Activated CD4-positive, alpha-beta memory T cell treated with anti-CD3 and anti-CD28 coated beads, Interleukin-2, amount 10 ng/mL, durations not matched to agents 7 days and 5 days (primary cell): Measurements from ENCODE around the gene CENPA. TPM values are rescaled to one million over a fixed set of nuclear protein-coding genes. Genes with fewer than 3 reads are reported as not detected.
"Not testable (repeated sequence)": the region's sequence is repeated elsewhere in the genome, so short reads cannot be mapped to it uniquely, and the experiment has no call there.

Experiments
- CTCF ChIA-PET: fragments of 350-600 bp; sonication (Branson Sonifier 250); formaldehyde crosslinking; loops from one replicate; lab custom pipeline; 2021; ENCODE audit warnings: antibody characterized with exemption, inconsistent platforms; lab: Charles Lee
- POLR2A ChIA-PET: fragments of 350-600 bp; sonication (Branson Sonifier 250); formaldehyde crosslinking; loops from one replicate; lab custom pipeline; 2021; ENCODE audit warnings: antibody characterized with exemption; lab: Charles Lee
- DNase-seq: peaks from one replicate; pipeline ENCODE4 v3.0.0-alpha.2; 2020
- H3K27ac Mint-ChIP-seq: one replicate; pipeline ENCODE4 v1.8.0; 2021; ENCODE audit warnings: mild to moderate bottlenecking, mixed read lengths
- H3K27me3 Mint-ChIP-seq: one replicate; pipeline ENCODE4 v1.8.0; 2021; ENCODE audit warnings: mixed read lengths
- H3K36me3 Mint-ChIP-seq: one replicate; pipeline ENCODE4 v1.8.0; 2021; ENCODE audit warnings: low read depth, mixed read lengths
- H3K4me1 Mint-ChIP-seq: one replicate; pipeline ENCODE4 v1.8.0; 2021; ENCODE audit warnings: mixed read lengths
- H3K4me3 Mint-ChIP-seq: one replicate; pipeline ENCODE4 v1.8.0; 2021; ENCODE audit warnings: mild to moderate bottlenecking, mixed read lengths
- H3K9me3 Mint-ChIP-seq: one replicate; pipeline ENCODE4 v1.8.0; 2021; ENCODE audit warnings: mixed read lengths
- total RNA-seq, 2 experiments: library from RNA; stranded (reverse); gene quantifications; one replicate each; pipeline ENCODE4 v1.2.3, GENCODE V29; 2021

Gene CENPA
- total RNA-seq, 2 experiments from 2014 or later, result 39.5 to 43.1 TPM

DNA sequence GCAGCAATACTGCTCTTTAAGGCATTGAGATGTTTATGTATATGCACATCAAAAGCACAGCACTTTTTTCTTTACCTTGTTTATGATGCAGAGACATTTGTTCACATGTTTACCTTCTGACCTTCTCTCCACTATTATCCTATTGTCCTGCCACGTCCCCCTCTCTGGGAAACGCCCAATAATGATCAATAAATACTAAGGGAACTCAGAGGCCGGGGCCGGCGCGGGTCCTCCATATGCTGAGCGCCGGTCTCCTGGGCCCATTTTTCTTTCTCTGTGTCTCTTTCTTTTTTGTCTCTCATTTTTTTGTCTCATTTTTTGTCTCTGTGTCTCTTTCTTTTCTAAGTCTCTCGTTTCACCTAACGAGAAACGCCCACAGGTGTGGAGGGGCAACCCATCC, 35.4 kb upstream of the CENPA start:
- H3K9me3 Mint-ChIP-seq, DNase-seq, H3K4me3 Mint-ChIP-seq: not testable (repeated sequence)

GRCh38 chr2:26752656-26753055, 33.2 kb upstream of the CENPA start:
- Mint-ChIP-seq H3K27ac (no peak overlapping the region), H3K36me3 (no peaks in the 10 kb centered on the region), H3K4me1 (peaks cover 7% of the 10 kb centered on the region), H3K4me3 (no peak overlapping the region), H3K27me3 (peaks cover 2% of the 10 kb centered on the region), H3K9me3 (no peaks in the 10 kb centered on the region)
- no peak for DNase-seq
- ChIA-PET CTCF (interaction anchor here (2.5 kb wide), 1 partner anchor 146 kb away, joined by 9 read pairs; no protein-coding TSS in a partner anchor), POLR2A (no interaction called here)

More for the DNA sequence above, 35.4 kb upstream of the CENPA start:
- H3K27me3 Mint-ChIP-seq, H3K4me1 Mint-ChIP-seq, CTCF ChIA-PET, H3K36me3 Mint-ChIP-seq, H3K27ac Mint-ChIP-seq, POLR2A ChIA-PET: not testable (repeated sequence)

DNA sequence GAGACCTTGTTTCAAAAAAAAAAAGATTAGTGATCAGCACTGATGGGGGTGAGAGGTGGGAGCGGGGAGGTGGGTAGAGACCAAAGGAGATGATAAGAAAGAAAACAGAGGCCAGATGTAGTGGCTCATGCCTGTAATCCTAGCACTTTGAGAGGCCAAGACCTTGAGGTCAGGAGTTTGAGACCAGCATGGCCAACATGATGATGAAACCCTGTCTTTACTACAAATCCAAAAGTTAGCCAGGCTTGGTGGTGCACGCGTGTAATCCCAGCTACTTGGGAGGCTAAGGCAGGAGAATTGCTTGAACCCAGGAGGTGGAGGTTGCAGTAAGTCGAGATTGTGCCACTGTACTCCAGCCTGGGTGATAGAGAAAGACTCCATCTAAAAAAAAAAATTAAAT, 31.3 kb upstream of the CENPA start:
- DNase-seq, result no peak
- Mint-ChIP-seq H3K9me3 (no peaks in the 10 kb centered on the region), H3K27me3 (peaks cover 2% of the 10 kb centered on the region), H3K4me1 (peaks cover 13% of the 10 kb centered on the region), H3K27ac (no peak overlapping the region), H3K4me3 (no peak overlapping the region), H3K36me3 (no peaks in the 10 kb centered on the region)
- CTCF ChIA-PET, result interaction anchor here (2.5 kb wide), 1 partner anchor 148 kb away, joined by 9 read pairs; no protein-coding TSS in a partner anchor
- POLR2A ChIA-PET, result interaction anchor here (1.2 kb wide), 1 partner anchor 10 kb away, joined by 5 read pairs; the partner anchor contains the start of gene SLC35F6

DNA sequence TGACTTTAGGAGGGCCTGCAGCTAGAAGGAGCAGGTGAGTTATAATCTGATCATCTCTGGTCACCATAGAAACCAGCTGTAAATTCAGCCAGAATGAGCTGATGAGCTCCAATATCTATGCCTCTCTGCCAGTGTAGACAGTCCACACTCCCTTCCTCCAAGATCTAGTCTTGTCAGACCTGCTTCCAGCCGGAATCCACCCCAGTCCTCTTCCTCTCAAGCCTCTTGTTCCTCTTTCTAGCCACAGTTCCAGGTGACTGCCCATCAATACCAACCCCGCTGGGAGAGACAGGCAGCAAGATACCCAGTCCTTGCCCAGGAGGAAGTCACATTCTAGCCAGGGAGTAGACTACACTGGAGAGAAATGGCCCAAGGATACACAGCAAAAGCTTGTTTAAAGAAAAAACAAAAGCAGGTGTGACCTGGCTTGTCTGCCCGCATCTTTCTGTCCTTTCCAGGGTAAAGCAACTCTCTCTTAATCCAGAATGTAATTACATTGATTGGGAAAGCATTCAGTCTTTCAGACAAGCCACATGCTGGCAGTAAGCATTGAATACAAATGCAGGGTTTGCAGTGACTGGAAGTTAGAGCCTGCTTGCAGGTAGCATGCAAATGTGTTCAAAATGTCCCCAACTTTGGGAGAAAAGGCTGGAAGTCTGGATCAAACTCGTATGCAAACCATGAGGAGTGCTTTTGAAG, 30.7 kb upstream of the CENPA start:
- no peak for DNase-seq
- peaks cover 13% of the 10 kb centered on the region for H3K4me1 Mint-ChIP-seq
- no peak overlapping the region for H3K27ac Mint-ChIP-seq
- peaks cover 2% of the 10 kb centered on the region for H3K27me3 Mint-ChIP-seq
- H3K9me3 Mint-ChIP-seq, result no peaks in the 10 kb centered on the region
- CTCF ChIA-PET, result interaction anchor here (2.5 kb wide), 1 partner anchor 149 kb away, joined by 9 read pairs; no protein-coding TSS in a partner anchor
- H3K4me3 Mint-ChIP-seq, result no peak overlapping the region
- no peaks in the 10 kb centered on the region for H3K36me3 Mint-ChIP-seq
- POLR2A ChIA-PET, result interaction anchor here (1.2 to 1.6 kb wide), 2 partner anchors 9 to 14 kb away, joined by 3 to 5 read pairs; partner anchors contain the start of gene SLC35F6

DNA sequence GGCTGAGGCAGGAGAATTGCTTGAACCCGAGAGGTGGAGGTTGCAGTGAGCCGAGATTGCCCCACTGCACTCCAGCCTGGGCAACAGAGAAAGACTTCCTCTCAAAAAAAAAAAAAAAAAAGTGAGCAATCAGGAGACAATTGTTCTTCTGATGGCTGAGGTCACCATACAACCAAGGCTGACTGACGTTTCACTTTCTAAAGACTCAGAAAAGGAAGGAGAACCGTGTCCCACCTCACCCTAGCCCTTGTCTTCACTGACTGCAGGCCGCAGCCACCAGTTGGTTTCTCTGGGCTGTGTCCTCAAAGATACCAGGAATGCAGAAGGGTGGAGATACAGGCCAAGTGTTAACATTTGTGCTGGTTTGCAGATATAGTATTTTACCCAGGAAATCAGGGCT, 29.5 kb upstream of the CENPA start:
- no peak for DNase-seq
- H3K27me3 Mint-ChIP-seq, result peaks cover 2% of the 10 kb centered on the region
- H3K4me1 Mint-ChIP-seq, result peaks cover 13% of the 10 kb centered on the region
- H3K36me3 Mint-ChIP-seq, result no peaks in the 10 kb centered on the region
- POLR2A ChIA-PET, result interaction anchor here (1.4 to 1.6 kb wide), 2 partner anchors 12 to 30 kb away, joined by 3 to 5 read pairs; no protein-coding TSS in a partner anchor
- CTCF ChIA-PET, result no interaction called here
- no peaks in the 10 kb centered on the region for H3K9me3 Mint-ChIP-seq
- H3K4me3 Mint-ChIP-seq, result no peak overlapping the region
- H3K27ac Mint-ChIP-seq, result no peak overlapping the region

DNA sequence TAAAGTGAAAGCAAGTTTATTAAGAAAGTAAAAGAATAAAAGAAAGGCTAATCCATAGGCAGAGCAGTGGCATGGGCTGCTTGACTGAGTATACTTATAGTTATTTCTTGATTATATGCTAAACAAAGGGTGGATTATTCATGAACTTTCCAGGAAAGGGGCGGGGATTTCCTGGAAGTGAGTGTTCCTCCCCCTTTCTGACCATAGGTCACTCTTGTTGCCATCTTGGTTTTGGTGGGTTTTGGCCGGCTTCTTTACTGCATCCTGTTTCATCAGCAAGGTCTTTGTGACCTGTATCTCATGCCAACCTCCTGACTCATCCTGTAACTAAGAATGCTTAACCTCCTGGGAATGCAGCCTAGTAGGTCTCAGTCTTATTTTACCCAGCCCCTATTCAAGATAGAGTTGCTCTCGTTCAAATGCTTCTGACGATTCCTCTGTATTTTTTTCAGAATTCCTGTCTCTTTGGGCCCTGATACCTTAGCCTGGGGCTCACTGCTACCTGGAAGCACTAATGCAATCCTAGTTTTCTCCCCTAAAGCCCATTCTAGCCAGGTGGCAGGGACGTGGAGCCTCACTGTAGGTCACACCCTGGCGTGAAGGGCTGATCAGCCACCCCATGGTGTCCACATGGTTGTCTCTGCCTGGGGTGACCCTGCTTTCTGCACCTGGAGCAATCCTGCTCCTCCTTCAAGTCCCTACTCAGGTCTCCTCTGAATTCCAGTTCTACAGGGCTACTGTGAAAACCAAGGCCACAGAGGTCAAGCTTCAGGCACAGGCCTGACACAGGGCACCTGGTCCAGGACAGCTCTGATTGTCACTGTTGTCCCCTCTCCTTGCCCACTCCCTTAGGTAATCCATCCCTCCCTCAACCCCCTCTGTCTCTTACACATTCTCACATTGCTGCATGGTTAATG, 27.7 kb upstream of the CENPA start:
- Mint-ChIP-seq H3K4me3 (no peak overlapping the region), H3K9me3 (no peaks in the 10 kb centered on the region), H3K27me3 (peaks cover 2% of the 10 kb centered on the region), H3K27ac (no peak overlapping the region), H3K4me1 (peaks cover 13% of the 10 kb centered on the region), H3K36me3 (no peaks in the 10 kb centered on the region)
- ChIA-PET CTCF (interaction anchor here (1.1 kb wide), 1 partner anchor 12 kb away, joined by 3 read pairs; no protein-coding TSS in a partner anchor), POLR2A (interaction anchor here (0.6 to 1.4 kb wide), 2 partner anchors 26 to 29 kb away, joined by 3 to 5 read pairs; no protein-coding TSS in a partner anchor)
- DNase-seq, result peak; percentile 50

GRCh38 chr2:26758790-26759321, 27.0 kb upstream of the CENPA start:
- Mint-ChIP-seq H3K4me3 (no peak overlapping the region), H3K36me3 (no peaks in the 10 kb centered on the region), H3K27ac (no peak overlapping the region), H3K4me1 (peaks cover 17% of the 10 kb centered on the region), H3K27me3 (peaks cover 3% of the 10 kb centered on the region), H3K9me3 (no peaks in the 10 kb centered on the region)
- ChIA-PET POLR2A (interaction anchor here (0.6 kb wide), 1 partner anchor 27 kb away, joined by 3 read pairs; no protein-coding TSS in a partner anchor), CTCF (no interaction called here)
- no peak for DNase-seq

DNA sequence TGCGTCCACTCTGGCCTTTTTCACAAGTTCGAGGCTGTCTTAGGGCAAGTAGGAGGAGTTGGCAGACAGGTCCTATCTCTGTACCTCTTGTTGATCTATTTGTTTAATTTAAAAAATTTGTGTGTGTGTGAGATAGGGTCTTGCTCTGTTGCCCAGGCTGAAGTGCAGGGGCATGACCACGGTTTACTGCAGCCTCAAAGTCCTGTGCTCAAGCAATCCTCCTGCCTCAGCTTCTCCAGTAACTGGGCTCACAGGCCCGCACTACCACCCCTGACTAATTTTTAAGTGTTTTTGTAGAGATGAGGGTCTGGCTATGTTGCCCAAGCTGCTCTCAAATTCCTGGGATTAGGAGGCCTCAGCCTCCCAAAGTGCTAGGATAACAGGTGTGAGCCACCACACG, 26.0 kb upstream of the CENPA start:
- Mint-ChIP-seq H3K27ac (no peak overlapping the region), H3K9me3 (no peaks in the 10 kb centered on the region), H3K4me1 (peaks cover 21% of the 10 kb centered on the region), H3K27me3 (peaks cover 3% of the 10 kb centered on the region), H3K4me3 (no peak overlapping the region), H3K36me3 (peaks cover 5% of the 10 kb centered on the region)
- DNase-seq, result no peak
- ChIA-PET POLR2A (no interaction called here), CTCF (no interaction called here)

- H3K4me3 Mint-ChIP-seq, CTCF ChIA-PET, H3K9me3 Mint-ChIP-seq: not testable (repeated sequence)
These were observed 24.9 kb upstream of the CENPA start for GRCh38 chr2:26760991-26761390.

DNA sequence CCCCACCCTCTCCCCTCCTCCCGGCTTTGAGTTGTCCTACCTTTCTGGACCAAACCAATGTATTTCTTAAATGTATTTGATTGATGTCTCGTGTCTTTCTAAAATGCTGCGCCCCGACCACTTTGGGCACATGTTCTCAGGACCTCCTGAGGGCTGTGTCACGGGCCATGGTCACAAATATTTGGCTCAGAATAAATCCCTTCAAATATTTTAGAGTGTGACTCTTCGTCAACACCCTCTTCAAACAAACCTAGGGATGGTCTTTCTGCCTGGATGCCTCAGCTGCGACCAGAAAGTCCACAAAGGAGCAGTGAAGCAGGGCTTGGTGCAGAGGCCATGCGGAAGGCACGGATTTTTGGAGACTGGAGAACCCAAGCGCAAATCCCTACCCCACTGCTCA, 22.8 kb upstream of the CENPA start:
- ChIA-PET CTCF (interaction anchor here (0.5 kb wide), 1 partner anchor 96 kb away, joined by 4 read pairs; no protein-coding TSS in a partner anchor), POLR2A (interaction anchor here (10.6 kb wide), 1 partner anchor 25 kb away, joined by 84 read pairs; the partner anchor contains the start of gene CENPA)
- Mint-ChIP-seq H3K9me3 (no peaks in the 10 kb centered on the region), H3K4me1 (peaks cover 40% of the 10 kb centered on the region), H3K27me3 (peaks cover 3% of the 10 kb centered on the region), H3K36me3 (peaks cover 7% of the 10 kb centered on the region), H3K4me3 (peak overlapping the region; percentile 41), H3K27ac (no peak overlapping the region)
- no peak for DNase-seq

More at GRCh38 chr2:26760991-26761390, 24.9 kb upstream of the CENPA start:
- H3K27ac Mint-ChIP-seq, DNase-seq, H3K36me3 Mint-ChIP-seq, POLR2A ChIA-PET, H3K27me3 Mint-ChIP-seq: not testable (repeated sequence)
- H3K4me1 Mint-ChIP-seq, result peaks cover 33% of the 10 kb centered on the region

DNA sequence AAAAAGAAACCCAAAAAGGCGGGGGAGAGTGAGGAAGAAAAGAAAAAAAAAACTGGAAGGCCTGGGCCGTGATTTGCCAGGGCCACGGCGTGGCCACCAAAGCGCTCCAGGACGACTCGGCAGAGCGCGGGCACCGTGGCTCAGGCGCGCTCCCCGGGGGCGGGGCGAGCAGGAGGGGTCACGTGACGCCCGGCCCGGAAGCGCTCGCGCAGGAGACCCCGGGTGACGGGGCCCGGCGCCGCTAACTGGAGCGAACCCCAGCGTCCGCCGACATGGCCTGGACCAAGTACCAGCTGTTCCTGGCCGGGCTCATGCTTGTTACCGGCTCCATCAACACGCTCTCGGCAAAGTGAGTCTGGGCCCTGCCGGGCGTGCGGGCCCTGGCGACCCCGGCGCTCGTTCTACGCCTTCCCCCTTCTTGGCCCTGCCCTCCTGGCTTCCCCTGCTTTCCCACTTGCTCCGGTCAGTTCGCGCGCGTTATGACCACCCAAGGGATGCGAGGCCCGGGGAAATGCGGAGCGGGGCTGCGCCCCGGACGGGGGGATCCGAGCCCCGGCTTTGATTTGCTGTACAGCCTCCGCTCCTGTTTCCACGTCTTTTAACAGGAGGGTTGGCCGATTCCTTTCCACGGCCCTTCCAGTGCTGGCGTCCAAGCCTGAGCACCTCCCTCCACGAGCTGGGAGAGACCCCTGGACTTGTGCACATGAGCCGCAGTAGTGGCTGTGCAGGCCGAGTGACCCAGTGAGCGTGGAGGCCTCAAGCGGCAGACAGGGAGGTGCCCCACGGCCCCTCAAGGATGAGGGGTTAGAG, 21.6 kb upstream of the CENPA start, which contains the start of gene SLC35F6:
SLC35F6 (plus strand) TSS at position 207 of the 810 bp plus-strand sequence; CDS start at position 273, 66 bp downstream.
- H3K36me3 Mint-ChIP-seq, result peaks cover 10% of the 10 kb centered on the region
- peaks cover 49% of the 10 kb centered on the region for H3K4me1 Mint-ChIP-seq
- peak within 1 kb of the TSS; percentile 86 for H3K4me3 Mint-ChIP-seq
- peak within 1 kb of the TSS; percentile 83 for H3K27ac Mint-ChIP-seq
- CTCF ChIA-PET, result interaction anchor here (1.4 kb wide), 1 partner anchor 19 kb away, joined by 4 read pairs; no protein-coding TSS in a partner anchor
- peak; percentile 86 for DNase-seq
- H3K9me3 Mint-ChIP-seq, result no peaks in the 10 kb centered on the region
- POLR2A ChIA-PET, result interaction anchor here (1.0 to 10.6 kb wide), 6 partner anchors 10 to 731 kb away, joined by 3 to 84 read pairs (median 4); partner anchors contain the start of genes CENPA and RAB10
- H3K27me3 Mint-ChIP-seq, result peaks cover 3% of the 10 kb centered on the region
